HepG2 (cell line): ENCODE results near the gene CSNK2A1. TPM values are rescaled to one million over a fixed set of nuclear protein-coding genes. Genes with fewer than 3 reads are reported as not detected.

Source experiments
- ATAC-seq: fragments of 200-7000 bp; cut with Tn5 transposase; 3 replicates; pipeline ENCODE4 v1.9.1; 2020; ENCODE audit warnings: mild to moderate bottlenecking, moderate library complexity
- BruUV-seq: library from RNA; stranded (reverse); fragments of 400-500 nt; replicated peaks from 2 replicates; lab custom pipeline; 2021; lab: Mats Ljungman, UMichigan
- CTCF ChIA-PET: fragments of 300-600 bp; formaldehyde crosslinking; extraction: SDS; loops from one replicate; lab custom pipeline; 2021; ENCODE audit warnings: low total read pairs, inconsistent platforms, low intra/inter-chr PET ratio; lab: Yijun Ruan, JAX
- POLR2A ChIA-PET: fragments of 350-600 bp; sonication (Branson Sonifier 250); formaldehyde crosslinking; loops from one replicate; lab custom pipeline; 2020; ENCODE audit warnings: antibody characterized with exemption, inconsistent platforms; lab: Yijun Ruan, JAX
- DNase-seq: peaks from one replicate; pipeline ENCODE4 v3.0.0-alpha.2; 2015; ENCODE audit warnings: low spot score
- FAIRE-seq: peaks from 3 replicates; lab custom pipeline; 2011; peaks lifted over from hg19 to GRCh38; lab: Jason Lieb, UNC
- H2AFZ ChIP-seq: one replicate; pipeline ENCODE4 v1.6.1; 2011; ENCODE audit warnings: low read length, inconsistent platforms
- H3K27ac ChIP-seq: fragments of 300-600 bp; 3 replicates; pipeline ENCODE4 v1.8.0; 2011; ENCODE audit warnings: mixed run types, mild to moderate bottlenecking, mixed read lengths, low read length, inconsistent platforms; ENCODE audit not compliant: insufficient read depth; ENCODE audit errors: extremely low read length
- H3K27me3 ChIP-seq, 2 experiments: fragments of 200-600 bp in 1 of 2; 2 replicates in 1 of 2; 3 replicates in 1 of 2; pipeline versions ENCODE4 v1.6.0 to v1.8.0; 2011; ENCODE audit warnings: low read length in 2 of 2, mild to moderate bottlenecking in 2 of 2, moderate library complexity in 2 of 2, inconsistent platforms in 1 of 2; ENCODE audit not compliant: insufficient read depth in 2 of 2, control insufficient read depth in 1 of 2
- H3K36me3 ChIP-seq, 2 experiments: fragments of 200-600 bp in 1 of 2; replicated peaks in 1 of 2; 2 replicates in 1 of 2; 3 replicates in 1 of 2; pipeline versions ENCODE4 v1.5.1 to v1.8.0; 2011; ENCODE audit warnings: low read length in 2 of 2, inconsistent platforms in 1 of 2; ENCODE audit not compliant: insufficient read depth in 2 of 2, control insufficient read depth in 1 of 2
- H3K4me1 ChIP-seq: 2 replicates; pipeline ENCODE4 v1.5.1; 2012; ENCODE audit warnings: low read length, inconsistent platforms; ENCODE audit not compliant: insufficient read depth
- H3K4me2 ChIP-seq: 2 replicates; pipeline ENCODE4 v1.6.0; 2011; ENCODE audit warnings: low read depth, low read length, inconsistent platforms
- H3K4me3 ChIP-seq, 3 experiments: fragments of 200-600 bp in 1 of 3; sonication (generic), shearing (Covaris generic) in 1 of 3; replicated peaks in 1 of 3; 2 replicates each; pipeline ENCODE4 v1.5.1; 2011 to 2016; ENCODE audit warnings: low read length in 3 of 3, inconsistent platforms in 2 of 3, low read depth in 2 of 3, mild to moderate bottlenecking in 2 of 3, control low read depth in 1 of 3, mixed read lengths in 1 of 3; ENCODE audit not compliant: insufficient read depth in 1 of 3
- H3K79me2 ChIP-seq: one replicate; pipeline ENCODE4 v1.6.1; 2011; ENCODE audit warnings: low read length, inconsistent platforms; ENCODE audit not compliant: insufficient read depth
- H3K9ac ChIP-seq: 2 replicates; pipeline ENCODE4 v1.6.0; 2011; ENCODE audit warnings: mild to moderate bottlenecking, low read depth, low read length, inconsistent platforms; ENCODE audit not compliant: insufficient read depth
- H3K9me3 ChIP-seq: 2 replicates; pipeline ENCODE4 v1.5.1; 2012; ENCODE audit warnings: mild to moderate bottlenecking, low read length
- H4K20me1 ChIP-seq: 2 replicates; pipeline ENCODE4 v1.6.0; 2011; ENCODE audit warnings: inconsistent platforms, mild to moderate bottlenecking, low read length, moderate library complexity; ENCODE audit not compliant: insufficient read depth
- BCL3 ChIP-seq: sonication (generic); formaldehyde crosslinking; IDR thresholded peaks from 2 replicates; pipeline ENCODE4 v1.5.1; 2020; ENCODE audit warnings: mild to moderate bottlenecking, missing genetic modification reagents, moderate library complexity
- CCAR2 ChIP-seq: fragments of 200-400 bp; formaldehyde crosslinking; optimal IDR thresholded peaks from 2 replicates; pipeline ENCODE3; 2018; ENCODE audit warnings: low read depth, mild to moderate bottlenecking, low read length, moderate library complexity
- FOXK2 ChIP-seq: fragments of 450-650 bp; IDR thresholded peaks from 2 replicates; pipeline ENCODE4 v1.6.1; 2016
- NR2C2 ChIP-seq: sonication (generic); formaldehyde crosslinking; IDR thresholded peaks from 2 replicates; pipeline ENCODE4 v1.4.0; 2020; ENCODE audit warnings: missing genetic modification reagents, mild to moderate bottlenecking, moderate library complexity, borderline replicate concordance
- RBM22 ChIP-seq: fragments of 200-400 bp; formaldehyde crosslinking; optimal IDR thresholded peaks from 2 replicates; pipeline ENCODE3; 2017; ENCODE audit warnings: mild to moderate bottlenecking, low read length, moderate library complexity
- SKI ChIP-seq: fragments of 450-650 bp; IDR thresholded peaks from one replicate; pipeline ENCODE4 v1.6.1; 2018; ENCODE audit warnings: mild to moderate bottlenecking; ENCODE audit not compliant: partially characterized antibody
- TBX3 ChIP-seq: fragments of 450-650 bp; IDR thresholded peaks from 2 replicates; pipeline ENCODE4 v1.6.1; 2017; ENCODE audit warnings: antibody characterized with exemption, mild to moderate bottlenecking, inconsistent platforms, borderline replicate concordance
- YEATS4 ChIP-seq: sonication (generic); formaldehyde crosslinking; IDR thresholded peaks from 2 replicates; pipeline ENCODE4 v1.4.0; 2020; ENCODE audit warnings: missing genetic modification reagents, borderline replicate concordance
- ZNF329 ChIP-seq: sonication (generic); formaldehyde crosslinking; IDR thresholded peaks from 2 replicates; pipeline ENCODE4 v1.9.0; 2021; ENCODE audit warnings: low read depth, mild to moderate bottlenecking, missing genetic modification reagents
- ZNF451 ChIP-seq: sonication (generic); formaldehyde crosslinking; IDR thresholded peaks from 2 replicates; pipeline ENCODE4 v1.5.0; 2020; ENCODE audit warnings: mild to moderate bottlenecking, missing genetic modification reagents
- ZNF570 ChIP-seq: sonication (generic); formaldehyde crosslinking; IDR thresholded peaks from 2 replicates; pipeline ENCODE4 v1.4.0; 2020; ENCODE audit warnings: mild to moderate bottlenecking, missing genetic modification reagents, borderline replicate concordance
- ZNF678 ChIP-seq: sonication (generic); formaldehyde crosslinking; IDR thresholded peaks from 2 replicates; pipeline ENCODE4 v1.4.0; 2020; ENCODE audit warnings: mild to moderate bottlenecking, missing genetic modification reagents
- ZNF891 ChIP-seq: sonication (generic); formaldehyde crosslinking; IDR thresholded peaks from 2 replicates; pipeline ENCODE4 v1.5.0; 2020; ENCODE audit warnings: mild to moderate bottlenecking, missing genetic modification reagents
- ZSCAN29 ChIP-seq: sonication (generic); formaldehyde crosslinking; conservative IDR thresholded peaks from 2 replicates; pipeline ENCODE4 v1.4.0; 2020; ENCODE audit warnings: mild to moderate bottlenecking, missing genetic modification reagents
- ZSCAN30 ChIP-seq: sonication (generic); formaldehyde crosslinking; IDR thresholded peaks from 2 replicates; pipeline ENCODE4 v1.5.0; 2020; ENCODE audit warnings: mild to moderate bottlenecking, missing genetic modification reagents
- WGBS: methylation state at CpG from one replicate; pipeline ENCODE4 v1.1.6; 2017; ENCODE audit warnings: low lambda C conversion rate; 5-methylcytosine and 5-hydroxymethylcytosine counted together
- in situ Hi-C: cut with HindIII; loops from 2 replicates; pipeline ENCODE4 v1.10.0; 2017; ENCODE audit warnings: low pct_unique_long_range_greater_than_20kb; ENCODE audit not compliant: extremely low pct_ligation_motif_present
- intact Hi-C: fragments of 100-400 bp; cut with micrococcal nuclease; formaldehyde crosslinking; loops from one replicate; pipeline ENCODE4 v1.10.0; 2022; ENCODE audit not compliant: unreplicated experiment
- polyA plus RNA-seq, 8 experiments: library from polyadenylated mRNA; depleted of rRNA in 3 of 8; stranded (reverse) in 7 of 8; unstranded in 1 of 8; fragments of >200 nt; fragmentation: Illumina TruSeq in 4 of 8; extraction: Trizol in 4 of 8; gene quantifications; 2 replicates each; pipeline versions ENCODE4 v1.2.1 to v1.2.3, GENCODE V29; 2011 to 2016; ENCODE audit warnings: low read depth in 4 of 8, missing spikeins in 1 of 8, mixed read lengths in 1 of 8; ENCODE audit not compliant: insufficient read depth in 1 of 8
- total RNA-seq, 5 experiments: library from RNA; depleted of rRNA; stranded (reverse); fragments of >200 nt; fragmentation: Illumina TruSeq; extraction: Trizol; gene quantifications; 2 replicates each; pipeline ENCODE4 v1.2.3, GENCODE V29; 2016; ENCODE audit warnings: low read depth in 1 of 5
- TF ChIP-seq, protein P1 (sequence below): sonication (generic); formaldehyde crosslinking; IDR thresholded peaks from 2 replicates; pipeline ENCODE4 v1.5.0; 2020; ENCODE audit warnings: missing genetic modification reagents

CSNK2A1 gene
- total and polyA plus RNA-seq, 2 of the 13 experiments (the other 11 are each of a cell fraction or from before 2014, with no cell fraction given): 153 to 231 TPM

DNA sequence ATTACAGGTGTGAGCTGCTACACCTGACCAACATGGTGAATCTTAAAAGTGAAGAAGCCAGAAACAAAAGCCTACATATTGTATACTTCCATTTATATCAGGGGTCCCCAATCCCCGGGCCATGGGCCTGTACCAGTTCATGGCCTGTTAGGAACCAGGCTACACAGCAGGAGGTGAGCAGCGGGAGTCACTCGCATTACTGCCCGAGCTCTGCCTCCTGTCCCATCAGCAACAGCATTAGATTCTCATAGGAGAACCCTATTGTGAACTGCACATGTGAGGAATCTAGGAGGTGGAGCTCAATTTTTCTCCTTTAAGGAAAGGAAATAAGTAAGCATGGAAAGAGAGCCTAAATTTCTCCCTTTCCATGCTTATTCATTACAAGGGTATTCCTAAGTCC lies 21.7 kb downstream of the CSNK2A1 start:
- no peak; the same call in 2 of the 3 replicates for ATAC-seq
- WGBS: 96% methylated on average over 4 of the region's 4 CpGs
- intact Hi-C loops: no loop called here
- peaks cover under 1% of the 10 kb centered on the region; the same call in 1 of the 2 replicates for H3K9me3 ChIP-seq
- H3K36me3 ChIP-seq: peaks cover 14 to 43% of the 10 kb centered on the region in 2 experiments
- peaks cover 22% of the 10 kb centered on the region for H3K4me1 ChIP-seq
- TF ChIP-seq NR2C2 (CRISPR knock-in tag): no peak
- TF ChIP-seq ZNF329: no peak
- TF ChIP-seq SKI: no peak
- no peak for TF ChIP-seq ZSCAN30 (CRISPR knock-in tag)
- no peak for TF ChIP-seq TBX3
- TF ChIP-seq RBM22: peak; percentile 82
- TF ChIP-seq CCAR2: no peak
- TF ChIP-seq, all 625 proteins: peak for 1
- Histone ChIP-seq H3K27ac (no peak overlapping the region), H3K27me3 (no peaks in the 10 kb centered on the region), H3K9ac (no peak overlapping the region), H3K4me2 (no peak overlapping the region), H4K20me1 (peaks cover 70% of the 10 kb centered on the region), H3K4me3 (no peak overlapping the region), H2AFZ (no peak overlapping the region), H3K79me2 (peaks cover 94% of the 10 kb centered on the region)
- ChIA-PET POLR2A (no interaction called here), CTCF (no interaction called here)
- in situ Hi-C loops: no loop called here
- BruUV-seq: no TSS peak
- DNase-seq (no peak), FAIRE-seq (no peak)

- intact Hi-C loops (no loop called here), in situ Hi-C loops (no loop called here)
- BruUV-seq: no TSS peak
- no peak overlapping the region for H3K27ac ChIP-seq
- peaks cover 98% of the 10 kb centered on the region for H3K79me2 ChIP-seq
- H3K27me3 ChIP-seq: no peaks in the 10 kb centered on the region
- no peaks in the 10 kb centered on the region for H3K9me3 ChIP-seq
- H3K9ac ChIP-seq: no peak overlapping the region
- ATAC-seq: no peak
- ChIA-PET CTCF (no interaction called here), POLR2A (no interaction called here)
- peaks cover 34% of the 10 kb centered on the region for H3K4me1 ChIP-seq
- H2AFZ ChIP-seq: no peak overlapping the region
- H3K4me3 ChIP-seq: no peak overlapping the region
- DNase-seq: no peak
- H3K4me2 ChIP-seq: no peak overlapping the region
- no peak for FAIRE-seq
- H4K20me1 ChIP-seq: peaks cover 87% of the 10 kb centered on the region
- H3K36me3 ChIP-seq: peaks cover 13 to 32% of the 10 kb centered on the region in 2 experiments
- TF ChIP-seq, protein P1, sequence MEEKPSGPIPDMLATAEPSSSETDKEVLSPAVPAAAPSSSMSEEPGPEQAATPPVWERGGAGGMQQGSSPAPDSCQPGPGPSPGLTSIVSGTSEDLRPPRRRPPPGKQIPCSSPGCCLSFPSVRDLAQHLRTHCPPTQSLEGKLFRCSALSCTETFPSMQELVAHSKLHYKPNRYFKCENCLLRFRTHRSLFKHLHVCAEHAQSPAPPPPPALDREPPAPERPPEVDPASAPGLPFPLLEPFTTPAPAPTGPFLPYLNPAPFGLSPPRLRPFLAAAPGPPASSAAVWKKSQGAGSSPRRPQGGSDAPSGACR (CRISPR knock-in tag): no peak
- TF ChIP-seq ZSCAN29 (CRISPR knock-in tag) (no peak), YEATS4 (CRISPR knock-in tag) (no peak), BCL3 (CRISPR knock-in tag) (no peak), ZNF678 (CRISPR knock-in tag) (no peak), ZNF891 (CRISPR knock-in tag) (no peak), ZNF451 (CRISPR knock-in tag) (no peak), FOXK2 (no peak), ZNF570 (CRISPR knock-in tag) (no peak), SKI (no peak)
These were observed 23.6 kb downstream of the CSNK2A1 start for GRCh38 chr20:519999-520398.
